ENCODE results near the gene TBC1D22A.

GRCh38 chr22:47189056-47189916, 426.8 kb downstream of the TBC1D22A start:
- no peak for TF ChIP-seq CTCF (IDR thresholded peaks at IDR 0.05)
- TF ChIP-seq EP300 (IDR thresholded peaks at IDR 0.05): no peak
- no peak for TF ChIP-seq POLR2A (IDR thresholded peaks at IDR 0.05)

Data from gastroesophageal sphincter (tissue), 3 donors.